NCI-H1092 treated with DMSO at 0.1 percent for 48 hours (cell line): Measurements from ENCODE around the gene WWOX.
A peak's percentile ranks its signal among the peaks of the same experiment; 100 is the strongest.

Source experiments
- DNase-seq: peaks from one replicate; lab custom pipeline; 2025; lab: John Stamatoyannopoulos, UW

Gene WWOX

DNA sequence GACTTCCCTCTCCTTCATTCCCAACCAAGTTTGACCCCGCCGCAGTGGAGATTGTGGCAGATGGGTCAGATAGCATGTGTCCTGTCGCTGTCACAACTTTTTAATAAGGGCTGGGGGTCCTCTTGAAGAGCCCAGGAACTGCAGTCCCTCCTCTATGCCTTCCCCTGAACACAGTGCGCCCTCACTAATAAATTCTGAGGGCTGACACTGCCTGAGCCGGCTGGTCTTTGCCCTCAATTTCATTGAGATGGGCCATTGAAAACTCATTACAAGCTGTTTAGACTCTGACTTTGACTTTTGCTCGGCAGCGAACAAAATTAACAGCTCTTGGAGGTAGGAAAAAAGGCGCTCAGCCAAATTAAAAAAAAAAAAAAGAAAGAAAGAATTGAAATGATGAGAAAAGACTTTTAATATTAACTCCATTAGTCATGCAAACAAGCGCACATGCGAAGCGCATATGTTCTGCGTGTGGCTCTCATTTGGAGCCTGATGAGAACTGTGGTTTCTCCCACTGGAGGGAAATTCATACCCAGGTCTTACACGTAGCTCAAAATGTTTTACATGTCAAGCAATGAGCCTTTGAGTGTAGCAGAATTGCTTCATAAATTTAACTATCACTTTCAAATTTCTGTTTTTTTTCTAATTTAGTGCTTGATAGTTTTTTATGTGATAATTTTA, 704.7 kb downstream of the WWOX start:
- DNase-seq = no peak

DNA sequence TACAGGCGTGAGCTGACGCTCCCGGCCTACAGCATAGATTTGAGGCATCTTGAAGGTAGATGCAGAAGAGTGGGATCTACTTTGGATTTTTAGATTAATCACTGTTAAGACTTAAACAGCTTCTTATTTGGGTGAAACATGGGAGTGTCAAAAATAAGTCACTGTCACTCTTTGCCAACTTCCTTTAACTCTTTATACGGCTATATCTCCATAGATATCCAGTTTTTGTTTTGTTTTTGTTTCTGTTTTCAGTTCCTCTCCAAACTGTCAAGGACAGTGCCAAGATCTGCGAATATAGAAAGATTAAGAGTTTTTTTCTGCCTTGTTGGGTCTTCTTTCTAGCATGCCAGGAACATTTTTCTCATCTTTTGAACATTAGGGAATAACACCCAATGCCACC, 706.1 kb downstream of the WWOX start:
- DNase-seq = no peak

- DNase-seq = no peak
Measured at GRCh38 chr16:78811247-78811646, 711.8 kb downstream of the WWOX start.

DNA sequence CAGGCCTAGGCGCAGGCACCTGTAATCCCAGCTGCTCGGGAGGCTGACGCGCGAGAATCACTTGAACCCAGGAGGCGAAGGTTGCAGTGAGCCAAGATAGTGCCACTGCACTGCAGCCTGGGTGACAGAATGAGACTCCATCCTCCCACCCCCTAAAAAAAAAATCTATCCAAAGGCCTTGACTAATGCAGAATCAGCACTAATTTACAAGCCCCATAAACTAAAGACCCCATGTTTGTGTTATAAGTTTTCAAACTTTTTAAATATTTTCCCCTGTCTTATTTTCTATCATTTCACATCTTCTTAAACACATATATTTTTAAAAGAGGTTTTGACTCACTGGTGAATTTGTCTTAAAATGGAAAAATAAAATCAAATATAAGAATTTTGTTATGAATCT, 713.1 kb downstream of the WWOX start:
- DNase-seq = no peak

GRCh38 chr16:78813661-78814311, 714.3 kb downstream of the WWOX start:
- no peak for DNase-seq

DNA sequence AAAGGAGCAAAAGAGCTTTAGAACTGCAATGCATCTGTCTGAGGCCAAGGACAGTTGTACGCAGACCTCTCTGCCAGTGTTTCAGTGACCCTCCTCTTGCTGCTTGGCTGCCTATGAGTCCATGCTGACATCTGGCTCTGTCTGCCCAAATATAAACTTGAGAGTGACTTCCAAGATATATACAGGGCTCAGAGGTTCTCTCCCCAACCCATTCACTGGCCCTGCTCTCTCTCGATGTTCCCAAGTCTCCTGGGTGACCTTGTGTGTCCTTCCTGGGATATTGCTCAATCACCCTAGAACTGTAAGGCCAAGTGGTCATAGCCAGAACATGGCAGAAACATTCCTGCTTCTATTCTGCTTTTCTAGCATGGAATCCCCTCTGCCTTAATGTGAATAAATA, 716.3 kb downstream of the WWOX start:
- DNase-seq = no peak

DNA sequence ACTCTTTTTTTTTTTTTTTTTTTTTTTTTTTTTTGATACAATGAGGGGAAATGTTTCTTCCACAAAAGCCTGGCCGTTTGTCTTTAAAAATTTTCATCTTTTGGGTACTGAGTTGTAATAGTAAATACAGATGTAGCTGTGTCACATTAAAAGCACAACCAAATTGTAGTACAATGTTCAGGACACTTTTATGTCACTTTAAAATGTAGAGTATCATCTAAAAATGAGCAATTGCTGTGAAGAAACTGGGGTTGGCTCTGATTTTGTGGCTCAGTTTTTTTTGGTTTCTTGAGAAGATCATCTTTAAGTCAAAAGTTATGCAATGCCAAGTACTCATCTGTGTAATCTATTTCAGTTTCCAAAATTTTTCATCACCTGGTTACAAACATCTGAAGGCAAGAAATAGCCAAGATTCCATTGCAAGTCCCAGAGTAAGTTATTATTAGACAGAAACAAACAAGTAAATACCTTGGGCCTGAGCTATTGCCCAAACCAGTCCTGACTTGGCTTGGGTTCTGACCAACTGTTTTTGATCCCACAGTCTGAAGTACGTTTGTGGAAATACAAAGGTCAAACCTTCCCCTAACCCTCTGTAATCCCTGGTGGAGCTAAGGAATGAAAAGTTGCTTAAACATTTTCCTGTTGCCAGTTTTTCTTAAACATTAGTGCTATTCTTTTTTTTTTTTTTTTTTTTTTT, 717.2 kb downstream of the WWOX start:
- DNase-seq = no peak

- DNase-seq = no peak
Measured at GRCh38 chr16:78817200-78817739, 717.8 kb downstream of the WWOX start.

- DNase-seq = no peak
Measured at GRCh38 chr16:78821335-78821734, 721.9 kb downstream of the WWOX start.

DNA sequence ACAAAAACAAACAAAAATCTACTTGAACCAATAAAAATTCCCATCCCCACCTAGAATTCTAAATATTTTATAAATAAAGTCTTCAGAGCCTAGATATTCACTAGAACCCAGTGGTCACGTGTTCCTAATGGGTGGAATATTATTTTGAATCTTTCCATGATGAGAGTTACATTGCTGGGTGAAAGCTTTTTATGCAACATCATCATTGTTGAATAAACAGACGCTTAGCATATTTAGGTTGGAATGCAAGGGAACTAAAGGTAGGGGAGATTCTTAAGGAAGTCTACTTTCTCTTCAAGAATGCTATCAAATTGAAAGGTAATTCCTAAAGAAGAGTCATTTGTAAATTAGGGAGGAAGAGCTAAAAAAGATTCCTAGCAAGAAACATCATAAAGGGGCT, 723.1 kb downstream of the WWOX start:
- DNase-seq = no peak

DNA sequence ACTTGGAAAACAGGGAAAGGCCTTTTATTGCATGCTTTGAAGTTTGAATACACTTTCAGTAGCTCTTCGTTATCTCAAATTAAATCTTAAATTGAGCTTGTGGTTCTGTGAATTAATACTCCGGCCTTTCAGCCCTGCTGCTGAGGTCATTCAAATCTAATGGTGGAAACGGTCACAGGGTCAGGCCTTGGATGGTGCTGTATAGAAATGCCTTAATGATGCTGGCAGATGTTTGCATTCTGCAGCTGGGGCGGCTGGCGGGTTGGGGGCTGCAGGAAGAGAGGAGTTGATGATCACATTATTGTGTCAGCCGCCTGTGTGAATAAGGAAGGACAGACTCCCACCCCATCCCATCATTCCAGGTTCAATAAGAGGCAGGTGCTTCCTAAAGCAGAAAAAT, 723.6 kb downstream of the WWOX start:
- no peak for DNase-seq

DNA sequence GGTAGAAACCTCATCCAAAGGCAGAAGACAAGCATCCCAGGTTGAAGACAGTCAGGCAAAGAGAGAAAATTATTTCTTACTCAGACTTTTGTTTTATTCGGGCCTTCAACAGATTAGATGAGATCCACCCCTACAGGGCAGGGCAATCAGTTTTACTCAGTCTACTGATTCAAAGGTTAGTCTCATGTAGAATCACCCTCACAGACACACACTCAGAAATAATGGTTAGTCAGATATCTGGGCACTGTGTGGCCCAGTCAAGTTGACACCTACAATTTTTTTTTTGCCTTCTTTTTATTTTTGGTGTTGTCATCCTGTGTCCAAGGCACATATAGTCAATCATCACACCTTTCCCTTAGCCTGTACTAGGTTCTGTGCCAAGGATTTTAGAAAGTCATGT, 729.8 kb downstream of the WWOX start:
- DNase-seq = no peak

- no peak for DNase-seq
Measured at GRCh38 chr16:78830599-78830998, 731.1 kb downstream of the WWOX start.

DNA sequence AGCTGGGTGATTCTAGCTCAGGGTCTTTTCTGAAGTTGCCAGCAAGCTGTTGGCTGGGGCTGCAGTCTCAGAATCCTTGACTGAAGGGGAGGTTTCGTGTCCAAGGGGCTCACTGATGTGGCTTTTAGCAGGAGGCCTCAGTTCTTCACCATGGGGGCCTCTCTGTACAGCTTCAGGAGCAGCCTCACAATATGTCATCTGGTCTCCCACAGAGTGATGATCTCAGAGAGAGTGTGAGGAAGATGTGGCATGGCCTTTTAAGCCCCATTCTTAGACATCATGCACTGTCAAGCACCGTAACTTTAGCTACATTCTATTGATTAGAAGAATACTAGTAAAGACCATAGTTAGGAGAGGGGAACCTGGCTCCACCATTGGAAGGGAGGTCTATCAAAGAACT, 732.6 kb downstream of the WWOX start:
- DNase-seq = no peak

DNA sequence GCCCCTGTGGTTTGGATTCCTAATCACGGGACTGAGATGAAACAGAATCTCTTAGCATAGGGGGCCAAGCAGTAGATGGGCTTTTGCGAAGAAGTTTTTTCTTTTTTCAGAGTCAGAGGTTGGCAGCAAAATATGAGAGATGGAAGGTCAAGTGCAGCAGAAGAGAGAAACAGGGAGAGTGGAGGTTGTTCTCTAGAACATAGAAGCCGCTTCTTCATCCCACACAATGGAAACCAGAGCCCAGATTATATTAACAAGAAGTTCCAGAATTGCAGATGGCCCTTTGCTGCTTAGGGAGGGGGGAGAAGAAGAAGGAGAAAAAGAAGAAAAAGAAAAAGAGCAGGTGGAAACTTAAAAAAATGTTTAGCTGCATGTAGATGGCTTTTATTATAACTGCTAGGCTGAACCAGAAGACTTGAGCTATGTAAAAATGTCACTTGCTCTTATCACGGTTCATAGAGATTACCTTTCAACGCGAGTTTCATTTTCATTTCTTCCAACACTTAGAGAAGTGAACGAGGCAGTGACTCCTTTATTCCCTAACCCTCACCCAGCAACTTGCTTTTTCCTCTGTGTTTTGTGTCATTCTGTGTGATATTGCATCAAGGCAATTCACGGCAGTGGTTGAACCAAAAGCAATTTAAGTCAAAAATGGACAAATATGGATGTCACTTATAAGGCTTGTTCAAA, 737.5 kb downstream of the WWOX start:
- DNase-seq = no peak

GRCh38 chr16:78837706-78838105, 738.3 kb downstream of the WWOX start:
- DNase-seq = no peak

GRCh38 chr16:78838276-78838675, 738.8 kb downstream of the WWOX start:
- no peak for DNase-seq

DNA sequence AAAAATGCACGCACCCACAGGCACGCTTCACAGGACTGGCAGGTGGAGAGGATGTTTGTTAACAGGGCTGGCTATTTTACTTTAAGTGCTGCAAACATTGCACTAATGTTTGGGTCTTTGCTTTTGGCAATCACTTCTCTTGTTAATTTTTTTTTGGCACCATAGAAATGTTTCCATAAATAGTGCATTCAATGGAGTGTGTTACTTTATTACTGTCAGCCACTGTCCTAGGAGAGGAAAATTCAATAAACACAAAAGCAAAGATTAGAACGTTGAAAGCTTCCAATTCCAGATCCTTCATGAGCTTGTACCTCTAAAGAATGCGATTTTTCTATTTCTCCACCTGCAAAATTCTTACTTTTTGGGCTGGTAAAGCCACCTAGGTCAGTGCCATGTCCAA, 743.5 kb downstream of the WWOX start:
- peak; percentile 74 for DNase-seq

DNA sequence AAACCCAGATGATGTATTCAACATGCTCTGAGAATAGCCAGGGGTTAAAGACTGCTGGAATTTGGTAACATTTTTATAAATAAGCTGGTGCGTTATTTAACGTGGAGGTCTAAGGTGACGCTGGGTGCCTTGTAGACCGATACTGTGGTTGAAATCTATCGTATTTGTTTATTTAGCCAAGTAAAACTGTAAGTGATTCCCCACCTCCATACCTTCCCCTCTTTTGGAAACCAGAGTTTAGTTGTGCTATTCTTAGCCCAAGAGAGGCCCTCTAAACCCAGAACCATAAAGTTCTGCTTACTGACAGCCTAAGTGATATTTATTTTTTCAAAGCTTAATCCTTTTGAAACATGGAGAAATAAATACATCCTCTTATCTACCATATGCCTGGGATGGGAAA, 744.5 kb downstream of the WWOX start:
- no peak for DNase-seq

- DNase-seq = no peak
Measured at GRCh38 chr16:78844682-78845081, 745.2 kb downstream of the WWOX start.

DNA sequence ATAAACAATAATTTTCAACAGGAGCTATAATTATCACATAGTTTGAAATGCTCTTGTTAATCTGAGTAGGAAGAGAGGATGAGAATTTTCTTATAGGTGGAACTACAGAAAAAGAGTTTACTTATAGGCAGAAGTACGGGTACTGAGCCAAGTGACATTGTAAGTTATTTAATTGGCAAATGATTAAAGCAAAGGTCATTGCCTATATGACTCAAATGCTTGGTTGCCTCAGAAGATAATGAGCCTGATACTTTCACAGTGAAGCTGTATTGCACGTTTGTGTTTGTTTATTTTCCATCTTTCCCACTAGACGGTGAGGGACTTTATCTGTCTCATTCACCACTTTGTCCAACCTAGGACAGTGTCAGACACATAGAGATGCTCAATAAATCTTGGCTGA, 751.8 kb downstream of the WWOX start:
- no peak for DNase-seq

DNA sequence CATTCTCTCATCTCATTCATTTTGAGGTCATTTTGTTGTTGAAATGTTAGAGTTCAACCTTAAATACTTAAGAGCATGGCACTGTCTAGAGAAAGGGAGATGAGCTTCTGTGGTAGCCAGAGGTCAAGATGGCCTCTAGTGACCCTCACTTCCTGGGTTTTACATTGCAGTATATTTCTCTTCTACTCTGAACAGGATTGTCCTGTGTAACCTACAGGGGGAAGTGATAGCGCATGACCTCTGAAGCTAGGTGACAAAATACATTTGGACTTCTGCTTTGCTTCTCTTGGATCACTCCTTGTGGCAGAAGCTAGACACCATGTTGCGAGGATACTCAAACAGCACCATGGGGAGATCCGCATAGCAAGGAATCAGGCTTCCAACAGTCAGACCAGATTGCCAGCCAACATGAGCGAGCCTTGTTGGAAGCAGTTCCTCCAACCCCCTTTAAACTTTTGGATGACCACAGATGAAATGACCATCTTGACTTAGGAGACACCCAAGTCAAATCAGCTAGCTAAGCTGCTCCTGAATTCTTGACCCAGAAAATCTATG, 752.7 kb downstream of the WWOX start:
- DNase-seq = no peak
